ENCODE data around the gene FTCDNL1.

- TF ChIP-seq POLR2AphosphoS5 (IDR thresholded peaks at IDR 0.05; ENCODE audit: borderline replicate concordance, low read depth, low read length) (no peak), FOXP2 (optimal IDR thresholded peaks at IDR 0.05; ENCODE audit: control extremely low read depth, extremely low read length, insufficient read depth) (no peak)
Measured at GRCh38 chr2:199792381-199792780, 58.6 kb downstream of the FTCDNL1 start.
